ENCODE results near the gene KLF12. TPM values are rescaled to one million over a fixed set of nuclear protein-coding genes. Genes with fewer than 3 reads are reported as not detected.

The KLF12 gene
- total RNA-seq, 1 donor from 2014 or later, result 3.4 TPM

DNA sequence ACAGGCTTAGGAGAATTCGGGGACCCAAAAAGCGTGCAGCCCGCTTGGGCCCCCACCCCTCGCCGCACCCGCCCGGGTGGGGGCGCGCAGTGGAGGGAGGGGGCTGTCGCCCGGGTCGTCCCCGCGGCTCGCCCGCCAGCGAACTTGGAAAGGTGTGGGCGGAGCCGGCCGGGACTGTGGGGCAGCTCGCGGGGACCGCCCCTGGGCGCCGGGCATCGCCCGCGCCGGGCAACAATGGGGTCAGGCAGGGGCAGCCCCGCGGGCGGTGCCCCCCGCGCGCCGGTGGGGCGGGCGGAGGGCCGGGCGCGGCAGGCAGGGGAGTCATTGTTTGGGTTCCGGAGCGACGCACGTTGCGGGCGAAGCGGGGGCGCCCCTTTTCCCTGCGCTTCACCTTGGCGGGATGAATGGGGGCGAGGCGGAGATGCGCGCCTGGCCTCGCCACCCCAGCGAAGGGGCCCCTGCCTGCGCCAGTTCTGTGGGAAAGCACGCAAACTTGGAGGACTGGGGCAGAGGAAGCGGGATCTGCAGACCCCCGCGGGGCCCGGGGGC is 647 bp upstream of the KLF12 start:
- Histone ChIP-seq H3K36me3 (ENCODE audit: control insufficient read depth, insufficient read depth, low read length) (no peaks in the 10 kb centered on the region), H3K27me3 (ENCODE audit: control insufficient read depth, insufficient read depth, low read length) (no peaks in the 10 kb centered on the region), H3K4me3 (ENCODE audit: low read depth, low read length) (peak overlapping the region; percentile 69)
- FAIRE-seq (no peak), DNase-seq (ENCODE audit: low read depth) (peak; percentile 25)
- TF ChIP-seq, protein P1, sequence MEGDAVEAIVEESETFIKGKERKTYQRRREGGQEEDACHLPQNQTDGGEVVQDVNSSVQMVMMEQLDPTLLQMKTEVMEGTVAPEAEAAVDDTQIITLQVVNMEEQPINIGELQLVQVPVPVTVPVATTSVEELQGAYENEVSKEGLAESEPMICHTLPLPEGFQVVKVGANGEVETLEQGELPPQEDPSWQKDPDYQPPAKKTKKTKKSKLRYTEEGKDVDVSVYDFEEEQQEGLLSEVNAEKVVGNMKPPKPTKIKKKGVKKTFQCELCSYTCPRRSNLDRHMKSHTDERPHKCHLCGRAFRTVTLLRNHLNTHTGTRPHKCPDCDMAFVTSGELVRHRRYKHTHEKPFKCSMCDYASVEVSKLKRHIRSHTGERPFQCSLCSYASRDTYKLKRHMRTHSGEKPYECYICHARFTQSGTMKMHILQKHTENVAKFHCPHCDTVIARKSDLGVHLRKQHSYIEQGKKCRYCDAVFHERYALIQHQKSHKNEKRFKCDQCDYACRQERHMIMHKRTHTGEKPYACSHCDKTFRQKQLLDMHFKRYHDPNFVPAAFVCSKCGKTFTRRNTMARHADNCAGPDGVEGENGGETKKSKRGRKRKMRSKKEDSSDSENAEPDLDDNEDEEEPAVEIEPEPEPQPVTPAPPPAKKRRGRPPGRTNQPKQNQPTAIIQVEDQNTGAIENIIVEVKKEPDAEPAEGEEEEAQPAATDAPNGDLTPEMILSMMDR (IDR thresholded peaks at IDR 0.05; ENCODE audit: insufficient read depth, low read length, severe bottlenecking), result no peak

DNA sequence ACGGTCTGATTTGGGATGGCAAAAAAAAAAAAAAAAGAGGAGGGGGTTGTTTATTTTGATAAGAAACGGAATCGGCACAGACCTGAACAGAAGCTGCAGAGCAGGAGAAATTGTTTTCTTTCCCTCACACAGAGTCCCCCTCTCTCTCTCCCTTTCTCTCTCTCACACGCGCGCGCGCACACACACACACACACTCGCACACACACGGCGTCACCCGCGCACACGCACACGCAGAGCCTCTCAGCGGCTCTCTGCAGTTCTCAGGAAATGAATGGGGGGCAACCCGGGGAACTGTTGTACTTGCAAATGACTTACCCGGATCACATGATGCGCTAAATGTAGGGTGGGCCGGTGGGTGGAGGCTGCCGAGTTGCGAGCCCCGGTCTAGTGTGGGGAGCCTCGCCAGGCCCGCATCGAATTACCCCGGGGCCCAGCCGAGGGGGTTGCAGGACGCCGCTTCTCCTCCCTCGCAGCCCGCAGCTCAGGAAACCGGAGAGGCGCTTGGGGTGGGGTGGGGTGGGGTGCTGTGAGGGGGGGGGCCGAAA is 475 bp downstream of the KLF12 start:
- no peaks in the 10 kb centered on the region for H3K27me3 ChIP-seq (ENCODE audit: control insufficient read depth, insufficient read depth, low read length)
- H3K4me3 ChIP-seq (ENCODE audit: low read depth, low read length), result peak overlapping the region; percentile 69
- no peaks in the 10 kb centered on the region for H3K36me3 ChIP-seq (ENCODE audit: control insufficient read depth, insufficient read depth, low read length)
- DNase-seq (ENCODE audit: low read depth) (peak; percentile 47), FAIRE-seq (no peak)
- TF ChIP-seq, protein P1 (IDR thresholded peaks at IDR 0.05; ENCODE audit: insufficient read depth, low read length, severe bottlenecking), result no peak

DNA sequence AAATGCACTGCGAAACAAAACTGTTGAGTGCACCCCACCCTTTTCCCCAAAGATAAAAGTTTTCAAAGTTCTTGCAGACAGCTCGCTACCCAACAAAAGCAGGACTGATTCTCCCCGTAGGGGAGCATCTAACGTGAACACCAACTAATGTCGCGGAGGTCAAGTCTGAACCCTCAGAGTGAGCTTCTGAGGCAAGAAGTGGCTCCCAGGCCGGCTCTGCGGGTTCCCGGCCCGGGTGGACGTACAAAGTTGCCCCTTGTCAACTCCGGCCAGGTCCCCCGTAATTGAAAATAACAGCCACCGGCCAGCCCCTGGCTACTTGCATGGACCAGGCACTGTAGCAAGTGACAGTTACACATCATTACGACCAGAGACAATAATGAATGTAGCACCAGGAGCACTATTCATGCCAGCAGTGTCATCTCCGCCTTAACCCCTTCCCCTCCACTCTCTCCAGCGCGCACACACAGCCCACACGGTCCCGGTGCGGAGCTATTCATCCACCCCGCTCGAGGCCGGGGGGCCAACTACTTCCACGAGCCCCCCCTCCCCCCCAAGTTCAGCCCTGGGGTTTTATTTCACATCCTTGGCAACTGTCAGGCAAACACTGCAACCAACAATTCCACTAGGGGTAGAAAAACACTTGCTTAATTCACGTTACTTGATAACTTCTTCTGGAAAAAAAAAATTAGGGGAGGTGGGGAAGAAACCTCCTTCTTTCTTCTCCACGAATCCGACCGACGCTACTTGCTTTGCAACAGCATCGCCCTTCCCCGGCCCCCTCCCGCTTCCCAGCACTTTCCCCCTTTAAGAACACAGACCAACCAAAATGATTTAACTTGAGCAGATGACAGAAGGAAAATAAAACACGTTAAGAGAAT is 1.2 kb downstream of the KLF12 start:
- DNase-seq (ENCODE audit: low read depth), result peak; percentile 16
- Histone ChIP-seq H3K36me3 (ENCODE audit: control insufficient read depth, insufficient read depth, low read length) (no peaks in the 10 kb centered on the region), H3K27me3 (ENCODE audit: control insufficient read depth, insufficient read depth, low read length) (no peaks in the 10 kb centered on the region), H3K4me3 (ENCODE audit: low read depth, low read length) (peak overlapping the region; percentile 69)
- FAIRE-seq, result no peak
- TF ChIP-seq, protein P1 (IDR thresholded peaks at IDR 0.05; ENCODE audit: insufficient read depth, low read length, severe bottlenecking), result no peak

DNA sequence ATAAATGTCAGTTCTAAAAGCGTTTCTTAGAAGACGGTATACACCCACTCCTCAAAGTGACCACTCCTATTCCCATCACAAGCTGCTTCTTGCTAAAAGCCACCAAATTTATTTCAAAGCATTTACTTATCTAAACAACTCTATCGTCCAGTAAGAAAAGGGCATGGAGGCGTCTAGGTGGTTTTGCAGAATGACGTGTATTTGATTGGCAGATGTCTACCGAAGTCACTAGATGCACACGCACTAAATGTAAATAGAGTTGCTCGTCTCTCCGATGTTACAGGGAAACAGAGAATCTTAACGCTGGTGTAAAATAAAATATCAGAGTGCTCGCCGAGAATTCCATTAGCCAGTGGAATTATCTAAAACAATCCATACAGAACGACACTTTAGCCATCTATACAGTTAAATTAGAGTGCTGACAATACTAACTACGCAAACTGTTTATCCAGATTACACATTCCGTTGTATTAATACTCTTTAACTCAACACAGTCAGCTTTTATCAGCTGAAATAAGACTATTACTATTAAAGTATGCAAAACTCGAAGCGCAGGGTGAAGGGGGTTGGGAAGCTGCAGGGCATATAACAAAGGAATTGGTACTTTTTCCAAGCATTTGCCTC is 1.9 kb downstream of the KLF12 start:
- DNase-seq (ENCODE audit: low read depth) (peak; percentile 52), FAIRE-seq (no peak)
- Histone ChIP-seq H3K27me3 (ENCODE audit: control insufficient read depth, insufficient read depth, low read length) (no peaks in the 10 kb centered on the region), H3K4me3 (ENCODE audit: low read depth, low read length) (peak overlapping the region; percentile 69), H3K36me3 (ENCODE audit: control insufficient read depth, insufficient read depth, low read length) (no peaks in the 10 kb centered on the region)
- TF ChIP-seq, protein P1 (IDR thresholded peaks at IDR 0.05; ENCODE audit: insufficient read depth, low read length, severe bottlenecking), result no peak

DNA sequence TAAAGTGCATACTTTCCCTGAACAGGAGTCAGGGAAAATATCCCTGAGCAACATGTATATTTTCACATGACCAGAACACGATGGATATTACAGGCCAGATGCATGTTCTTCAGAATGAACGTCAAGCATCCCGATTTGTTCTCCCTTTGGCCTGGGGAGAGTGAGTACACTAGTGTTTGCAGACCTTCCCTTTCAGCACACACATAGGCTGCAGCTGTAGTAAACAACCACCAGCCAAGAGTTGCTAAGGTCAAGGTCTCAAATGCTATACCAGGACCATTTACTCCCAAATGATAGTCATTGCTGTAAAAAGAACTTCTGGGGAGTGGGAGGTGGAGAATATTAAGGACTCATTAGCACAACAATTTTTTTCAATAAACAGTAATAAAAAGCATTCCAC is 3.0 kb downstream of the KLF12 start:
- FAIRE-seq (no peak), DNase-seq (ENCODE audit: low read depth) (no peak)
- TF ChIP-seq, protein P1 (IDR thresholded peaks at IDR 0.05; ENCODE audit: insufficient read depth, low read length, severe bottlenecking), result no peak
- Histone ChIP-seq H3K27me3 (ENCODE audit: control insufficient read depth, insufficient read depth, low read length) (no peaks in the 10 kb centered on the region), H3K36me3 (ENCODE audit: control insufficient read depth, insufficient read depth, low read length) (no peaks in the 10 kb centered on the region), H3K4me3 (ENCODE audit: low read depth, low read length) (no peak overlapping the region)

Measured in bronchial epithelial cell (primary cell).